8988T (cell line): ENCODE results near the gene RASAL1.

Experiments
- DNase-seq: peaks from one replicate; pipeline ENCODE4 v3.0.0; 2011

The RASAL1 gene

GRCh38 chr12:113135178-113136127, at the start of gene RASAL1:
Gene RASAL1, minus strand, starts transcription at chr12:113135761. Its CDS starts 299 bp downstream, at chr12:113135462.
- peak; percentile 90 for DNase-seq

- DNase-seq: no peak
Observed at GRCh38 chr12:113184900-113185179, 49.3 kb upstream of the RASAL1 start.

- no peak for DNase-seq
Observed at GRCh38 chr12:113184098-113184899, 48.7 kb upstream of the RASAL1 start.

- no peak for DNase-seq
Observed at GRCh38 chr12:113183030-113183589, 47.5 kb upstream of the RASAL1 start.

GRCh38 chr12:113181975-113182374, 46.4 kb upstream of the RASAL1 start:
- DNase-seq: no peak

- no peak for DNase-seq
Observed at GRCh38 chr12:113180333-113180732, 44.8 kb upstream of the RASAL1 start.

GRCh38 chr12:113179023-113179422, 43.5 kb upstream of the RASAL1 start:
- no peak for DNase-seq

- peak; percentile 81 for DNase-seq
Observed at GRCh38 chr12:113174461-113175384, 39.2 kb upstream of the RASAL1 start.

GRCh38 chr12:113173081-113173698, 37.6 kb upstream of the RASAL1 start:
- no peak for DNase-seq

- no peak for DNase-seq
Observed at GRCh38 chr12:113172185-113172584, 36.6 kb upstream of the RASAL1 start.

GRCh38 chr12:113171543-113171942, 36.0 kb upstream of the RASAL1 start:
- DNase-seq: no peak

GRCh38 chr12:113170926-113171325, 35.4 kb upstream of the RASAL1 start:
- DNase-seq: no peak

- DNase-seq: no peak
Observed at GRCh38 chr12:113170457-113170856, 34.9 kb upstream of the RASAL1 start.

- no peak for DNase-seq
Observed at GRCh38 chr12:113169697-113170096, 34.1 kb upstream of the RASAL1 start.

GRCh38 chr12:113167868-113168267, 32.3 kb upstream of the RASAL1 start:
- no peak for DNase-seq

GRCh38 chr12:113165521-113166450, 30.2 kb upstream of the RASAL1 start:
- no peak for DNase-seq

GRCh38 chr12:113164014-113164413, 28.5 kb upstream of the RASAL1 start:
- DNase-seq: no peak

GRCh38 chr12:113163030-113163360, 27.4 kb upstream of the RASAL1 start:
- no peak for DNase-seq

- no peak for DNase-seq
Observed at GRCh38 chr12:113162102-113163029, 26.8 kb upstream of the RASAL1 start.
